Measurements from ENCODE around the gene ATXN1.
"Not testable (repeated sequence)": the region's sequence is repeated elsewhere in the genome, so short reads cannot be mapped to it uniquely, and the experiment has no call there.

Gene ATXN1

GRCh38 chr6:16381968-16382367, 379.3 kb downstream of the ATXN1 start:
- H3K79me2 ChIP-seq (ENCODE audit: control insufficient read depth, insufficient read depth, low read length); H2BK120ac ChIP-seq (ENCODE audit: low read depth, low read length); H3K4ac ChIP-seq (ENCODE audit: low read depth, low read length); H3K27me3 ChIP-seq (ENCODE audit: insufficient read depth, low read length, poor library complexity); H3K9ac ChIP-seq (ENCODE audit: low read length); H2BK15ac ChIP-seq (replicated peaks; ENCODE audit: low read depth); H2BK5ac ChIP-seq (ENCODE audit: low read length); H3K79me1 ChIP-seq (ENCODE audit: low read length); DNase-seq; H3K4me3 ChIP-seq (ENCODE audit: low read length); H3K27ac ChIP-seq (ENCODE audit: low read depth, low read length); H3K56ac ChIP-seq (ENCODE audit: low read length); H3K23ac ChIP-seq (ENCODE audit: low read length); H2AK5ac ChIP-seq (ENCODE audit: low read length); H3K36me3 ChIP-seq (ENCODE audit: control insufficient read depth, insufficient read depth, low read length); H3K4me1 ChIP-seq (ENCODE audit: control insufficient read depth, low read depth, low read length); H3K18ac ChIP-seq (ENCODE audit: low read length); H4K8ac ChIP-seq (ENCODE audit: low read depth, low read length); H3K4me2 ChIP-seq (ENCODE audit: low read length); H4K5ac ChIP-seq (ENCODE audit: low read length): not testable (repeated sequence)
- WGBS (ENCODE audit: extremely low coverage, insufficient coverage, low lambda C conversion rate) = no CpG with 5 or more reads among the region's 3 CpGs

DNA sequence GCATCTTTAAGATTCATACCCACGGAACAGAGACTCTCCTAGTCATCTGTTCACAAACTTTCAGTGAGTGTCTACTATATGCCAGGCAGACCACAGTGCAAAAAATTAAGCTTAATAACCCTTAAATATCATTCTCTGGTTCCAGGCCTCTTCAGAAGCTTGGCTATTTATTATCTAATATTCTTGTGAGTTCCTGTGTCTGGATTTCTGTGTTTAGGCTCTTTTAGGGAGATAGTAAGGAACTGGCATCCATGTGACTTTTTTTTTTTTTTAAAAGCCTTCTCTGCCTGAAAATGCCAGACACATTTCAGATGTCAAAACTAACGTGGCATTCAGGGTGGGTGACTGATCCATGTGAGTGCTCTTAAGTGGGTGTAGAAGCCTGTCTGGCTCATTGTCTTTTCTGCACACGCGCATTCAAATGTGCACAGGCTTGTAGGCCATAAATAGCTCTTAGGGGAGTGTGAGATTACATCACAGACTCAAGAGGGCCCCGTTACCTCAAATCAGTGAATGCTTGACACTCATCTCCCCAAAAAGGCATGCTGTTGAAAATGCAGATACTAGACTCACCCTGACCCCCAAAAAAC, 380.9 kb downstream of the ATXN1 start:
- no peak for DNase-seq
- Histone ChIP-seq H4K8ac (ENCODE audit: low read depth, low read length) (no peak overlapping the region), H3K56ac (ENCODE audit: low read length) (no peak overlapping the region), H3K18ac (ENCODE audit: low read length) (no peak overlapping the region), H2BK5ac (ENCODE audit: low read length) (no peak overlapping the region), H4K5ac (ENCODE audit: low read length) (no peak overlapping the region), H3K79me2 (ENCODE audit: control insufficient read depth, insufficient read depth, low read length) (no peaks in the 10 kb centered on the region), H2BK15ac (replicated peaks; ENCODE audit: low read depth) (no peak overlapping the region), H3K4me1 (ENCODE audit: control insufficient read depth, low read depth, low read length) (no peaks in the 10 kb centered on the region), H3K23ac (ENCODE audit: low read length) (no peak overlapping the region), H3K36me3 (ENCODE audit: control insufficient read depth, insufficient read depth, low read length) (no peaks in the 10 kb centered on the region), H3K4me2 (ENCODE audit: low read length) (no peak overlapping the region), H3K4me3 (ENCODE audit: low read length) (no peak overlapping the region), H3K27ac (ENCODE audit: low read depth, low read length) (no peak overlapping the region), H3K9ac (ENCODE audit: low read length) (no peak overlapping the region), H2BK120ac (ENCODE audit: low read depth, low read length) (no peak overlapping the region), H2AK5ac (ENCODE audit: low read length) (no peak overlapping the region), H3K4ac (ENCODE audit: low read depth, low read length) (no peak overlapping the region), H3K79me1 (ENCODE audit: low read length) (no peaks in the 10 kb centered on the region), H3K27me3 (ENCODE audit: insufficient read depth, low read length, poor library complexity) (no peaks in the 10 kb centered on the region)
- WGBS (ENCODE audit: extremely low coverage, insufficient coverage, low lambda C conversion rate) = no CpG with 5 or more reads among the region's 5 CpGs

- H3K36me3 ChIP-seq (ENCODE audit: control insufficient read depth, insufficient read depth, low read length); DNase-seq; H3K56ac ChIP-seq (ENCODE audit: low read length): not testable (repeated sequence)
Measured at GRCh38 chr6:16378360-16378759, 382.9 kb downstream of the ATXN1 start.

GRCh38 chr6:16377470-16377869, 383.8 kb downstream of the ATXN1 start:
- no peak overlapping the region for H3K23ac ChIP-seq (ENCODE audit: low read length)
- no peak overlapping the region for H2BK5ac ChIP-seq (ENCODE audit: low read length)
- H3K4me2 ChIP-seq (ENCODE audit: low read length) = no peak overlapping the region
- no peak overlapping the region for H3K18ac ChIP-seq (ENCODE audit: low read length)
- DNase-seq = no peak
- H3K9ac ChIP-seq (ENCODE audit: low read length) = no peak overlapping the region
- H3K36me3 ChIP-seq (ENCODE audit: control insufficient read depth, insufficient read depth, low read length) = no peaks in the 10 kb centered on the region
- no peak overlapping the region for H4K5ac ChIP-seq (ENCODE audit: low read length)
- H3K79me1 ChIP-seq (ENCODE audit: low read length) = no peaks in the 10 kb centered on the region
- H3K56ac ChIP-seq (ENCODE audit: low read length) = no peak overlapping the region
- no peak overlapping the region for H3K4ac ChIP-seq (ENCODE audit: low read depth, low read length)
- no peaks in the 10 kb centered on the region for H3K79me2 ChIP-seq (ENCODE audit: control insufficient read depth, insufficient read depth, low read length)
- no CpG with 5 or more reads among the region's 9 CpGs for WGBS (ENCODE audit: extremely low coverage, insufficient coverage, low lambda C conversion rate)
- no peaks in the 10 kb centered on the region for H3K27me3 ChIP-seq (ENCODE audit: insufficient read depth, low read length, poor library complexity)
- H4K8ac ChIP-seq (ENCODE audit: low read depth, low read length) = no peak overlapping the region
- no peak overlapping the region for H2BK15ac ChIP-seq (replicated peaks; ENCODE audit: low read depth)
- H3K4me1 ChIP-seq (ENCODE audit: control insufficient read depth, low read depth, low read length) = no peaks in the 10 kb centered on the region
- H2BK120ac ChIP-seq (ENCODE audit: low read depth, low read length) = no peak overlapping the region
- no peak overlapping the region for H3K4me3 ChIP-seq (ENCODE audit: low read length)
- H3K27ac ChIP-seq (ENCODE audit: low read depth, low read length) = no peak overlapping the region
- H2AK5ac ChIP-seq (ENCODE audit: low read length) = no peak overlapping the region

More at GRCh38 chr6:16378360-16378759, 382.9 kb downstream of the ATXN1 start:
- H3K27ac ChIP-seq (ENCODE audit: low read depth, low read length); H3K79me1 ChIP-seq (ENCODE audit: low read length); H2BK120ac ChIP-seq (ENCODE audit: low read depth, low read length); H3K4me2 ChIP-seq (ENCODE audit: low read length); H3K4me3 ChIP-seq (ENCODE audit: low read length); H3K23ac ChIP-seq (ENCODE audit: low read length); H3K27me3 ChIP-seq (ENCODE audit: insufficient read depth, low read length, poor library complexity); H3K9ac ChIP-seq (ENCODE audit: low read length); H3K18ac ChIP-seq (ENCODE audit: low read length); H3K79me2 ChIP-seq (ENCODE audit: control insufficient read depth, insufficient read depth, low read length); H4K8ac ChIP-seq (ENCODE audit: low read depth, low read length); H3K4me1 ChIP-seq (ENCODE audit: control insufficient read depth, low read depth, low read length); H3K4ac ChIP-seq (ENCODE audit: low read depth, low read length); H2BK15ac ChIP-seq (replicated peaks; ENCODE audit: low read depth); H4K5ac ChIP-seq (ENCODE audit: low read length); H2AK5ac ChIP-seq (ENCODE audit: low read length); H2BK5ac ChIP-seq (ENCODE audit: low read length): not testable (repeated sequence)
- no CpG with 5 or more reads among the region's 4 CpGs for WGBS (ENCODE audit: extremely low coverage, insufficient coverage, low lambda C conversion rate)

- H3K27ac ChIP-seq (ENCODE audit: low read depth, low read length) = no peak overlapping the region
- H2BK5ac ChIP-seq (ENCODE audit: low read length) = no peak overlapping the region
- H3K4me1 ChIP-seq (ENCODE audit: control insufficient read depth, low read depth, low read length) = no peaks in the 10 kb centered on the region
- no peak overlapping the region for H2BK15ac ChIP-seq (replicated peaks; ENCODE audit: low read depth)
- H3K18ac ChIP-seq (ENCODE audit: low read length) = no peak overlapping the region
- no CpG with 5 or more reads among the region's 3 CpGs for WGBS (ENCODE audit: extremely low coverage, insufficient coverage, low lambda C conversion rate)
- H3K36me3 ChIP-seq (ENCODE audit: control insufficient read depth, insufficient read depth, low read length) = no peaks in the 10 kb centered on the region
- no peak overlapping the region for H3K56ac ChIP-seq (ENCODE audit: low read length)
- no peaks in the 10 kb centered on the region for H3K79me2 ChIP-seq (ENCODE audit: control insufficient read depth, insufficient read depth, low read length)
- H3K23ac ChIP-seq (ENCODE audit: low read length) = no peak overlapping the region
- no peak overlapping the region for H3K4me2 ChIP-seq (ENCODE audit: low read length)
- H2BK120ac ChIP-seq (ENCODE audit: low read depth, low read length) = no peak overlapping the region
- no peak overlapping the region for H3K9ac ChIP-seq (ENCODE audit: low read length)
- H3K4me3 ChIP-seq (ENCODE audit: low read length) = no peak overlapping the region
- H4K5ac ChIP-seq (ENCODE audit: low read length) = no peak overlapping the region
- no peak for DNase-seq
- no peak overlapping the region for H2AK5ac ChIP-seq (ENCODE audit: low read length)
- no peaks in the 10 kb centered on the region for H3K79me1 ChIP-seq (ENCODE audit: low read length)
- no peak overlapping the region for H3K4ac ChIP-seq (ENCODE audit: low read depth, low read length)
- H4K8ac ChIP-seq (ENCODE audit: low read depth, low read length) = no peak overlapping the region
- no peaks in the 10 kb centered on the region for H3K27me3 ChIP-seq (ENCODE audit: insufficient read depth, low read length, poor library complexity)
Measured at GRCh38 chr6:16375843-16376242, 385.4 kb downstream of the ATXN1 start.

GRCh38 chr6:16375206-16375605, 386.1 kb downstream of the ATXN1 start:
- no CpG with 5 or more reads among the region's 1 CpG for whole genome bisulfite sequencing (ENCODE audit: extremely low coverage, insufficient coverage, low lambda C conversion rate)
- Histone ChIP-seq H3K36me3 (ENCODE audit: control insufficient read depth, insufficient read depth, low read length) (no peaks in the 10 kb centered on the region), H3K9ac (ENCODE audit: low read length) (no peak overlapping the region), H2BK5ac (ENCODE audit: low read length) (no peak overlapping the region), H4K5ac (ENCODE audit: low read length) (no peak overlapping the region), H4K8ac (ENCODE audit: low read depth, low read length) (no peak overlapping the region), H2AK5ac (ENCODE audit: low read length) (no peak overlapping the region), H3K79me2 (ENCODE audit: control insufficient read depth, insufficient read depth, low read length) (no peaks in the 10 kb centered on the region), H3K23ac (ENCODE audit: low read length) (no peak overlapping the region), H3K4me2 (ENCODE audit: low read length) (no peak overlapping the region), H3K4ac (ENCODE audit: low read depth, low read length) (no peak overlapping the region), H2BK120ac (ENCODE audit: low read depth, low read length) (no peak overlapping the region), H3K4me3 (ENCODE audit: low read length) (no peak overlapping the region), H2BK15ac (replicated peaks; ENCODE audit: low read depth) (no peak overlapping the region), H3K18ac (ENCODE audit: low read length) (no peak overlapping the region), H3K56ac (ENCODE audit: low read length) (no peak overlapping the region), H3K79me1 (ENCODE audit: low read length) (no peaks in the 10 kb centered on the region), H3K27ac (ENCODE audit: low read depth, low read length) (no peak overlapping the region), H3K27me3 (ENCODE audit: insufficient read depth, low read length, poor library complexity) (no peaks in the 10 kb centered on the region), H3K4me1 (ENCODE audit: control insufficient read depth, low read depth, low read length) (no peaks in the 10 kb centered on the region)
- no peak for DNase-seq
